NCI-H2081 treated with DMSO at 0.1 percent for 48 hours (cell line): ENCODE results near the gene PRRX2.
"Not testable (repeated sequence)": the region's sequence is repeated elsewhere in the genome, so short reads cannot be mapped to it uniquely, and the experiment has no call there.

Experiments used
- DNase-seq: peaks from one replicate; lab custom pipeline; 2025; lab: John Stamatoyannopoulos, UW

The PRRX2 gene

GRCh38 chr9:129654554-129655040 is 10.8 kb upstream of the PRRX2 start:
- DNase-seq, result no peak

GRCh38 chr9:129655154-129655553 is 10.3 kb upstream of the PRRX2 start:
- DNase-seq, result no peak

GRCh38 chr9:129655696-129656095 is 9.8 kb upstream of the PRRX2 start:
- DNase-seq, result no peak

- DNase-seq, result no peak
Observed at GRCh38 chr9:129656795-129657390, 8.6 kb upstream of the PRRX2 start.

- DNase-seq, result no peak
Observed at GRCh38 chr9:129661029-129661428, 4.4 kb upstream of the PRRX2 start.

- not testable (repeated sequence) for DNase-seq
Observed at GRCh38 chr9:129662239-129662638, 3.2 kb upstream of the PRRX2 start.

GRCh38 chr9:129664746-129665388 is 580 bp upstream of the PRRX2 start:
- DNase-seq, result no peak

- DNase-seq, result no peak
Observed at GRCh38 chr9:129665814-129666520, 520 bp downstream of the PRRX2 start.

GRCh38 chr9:129666575-129666974 is 1.1 kb downstream of the PRRX2 start:
- DNase-seq, result no peak

- DNase-seq, result no peak
Observed at GRCh38 chr9:129667378-129667777, 1.9 kb downstream of the PRRX2 start.

GRCh38 chr9:129667850-129668249 is 2.4 kb downstream of the PRRX2 start:
- no peak for DNase-seq

GRCh38 chr9:129669141-129669718 is 3.8 kb downstream of the PRRX2 start:
- no peak for DNase-seq

- DNase-seq, result no peak
Observed at GRCh38 chr9:129669946-129670345, 4.5 kb downstream of the PRRX2 start.

- no peak for DNase-seq
Observed at GRCh38 chr9:129671065-129671464, 5.6 kb downstream of the PRRX2 start.

- no peak for DNase-seq
Observed at GRCh38 chr9:129671519-129671918, 6.1 kb downstream of the PRRX2 start.

- DNase-seq, result no peak
Observed at GRCh38 chr9:129672702-129673101, 7.3 kb downstream of the PRRX2 start.

- no peak for DNase-seq
Observed at GRCh38 chr9:129673602-129674001, 8.2 kb downstream of the PRRX2 start.

- no peak for DNase-seq
Observed at GRCh38 chr9:129674229-129674628, 8.8 kb downstream of the PRRX2 start.

- DNase-seq, result no peak
Observed at GRCh38 chr9:129675620-129676019, 10.2 kb downstream of the PRRX2 start.

GRCh38 chr9:129676287-129676686 is 10.8 kb downstream of the PRRX2 start:
- DNase-seq, result no peak

- DNase-seq, result no peak
Observed at GRCh38 chr9:129676975-129677374, 11.5 kb downstream of the PRRX2 start.

GRCh38 chr9:129677456-129677855 is 12.0 kb downstream of the PRRX2 start:
- no peak for DNase-seq

GRCh38 chr9:129678844-129679243 is 13.4 kb downstream of the PRRX2 start:
- no peak for DNase-seq
